Panc1 (cell line): ENCODE measurements around the gene ENPP3. TPM values are rescaled to one million over a fixed set of nuclear protein-coding genes. Genes with fewer than 3 reads are reported as not detected.

Experiments used
- ATAC-seq: fragments of 200-7000 bp; cut with Tn5 transposase; 2 replicates; pipeline ENCODE4 v1.9.1; 2020; ENCODE audit warnings: mild to moderate bottlenecking, moderate library complexity
- BruUV-seq: library from RNA; stranded (reverse); fragments of 400-500 nt; replicated peaks from 2 replicates; lab custom pipeline; 2021; lab: Mats Ljungman, UMichigan
- CTCF ChIA-PET: fragments of 300-600 bp; sonication (Branson Sonifier 250); formaldehyde crosslinking; loops from one replicate; lab custom pipeline; 2022; ENCODE audit warnings: antibody characterized with exemption; lab: Charles Lee
- POLR2A ChIA-PET: fragments of 300-600 bp; sonication (Branson Sonifier 250); formaldehyde crosslinking; loops from one replicate; lab custom pipeline; 2022; ENCODE audit warnings: antibody characterized with exemption; lab: Charles Lee
- DNase-seq: peaks from one replicate; pipeline ENCODE4 v3.0.0-alpha.2; 2010; ENCODE audit warnings: low read depth, low spot score
- H3K27ac ChIP-seq: 2 replicates; pipeline ENCODE4 v1.5.1; 2011; ENCODE audit warnings: mild to moderate bottlenecking, low read length, inconsistent platforms
- H3K27me3 ChIP-seq: fragments of 200-500 bp; sonication (Bioruptor generic); 2 replicates; pipeline ENCODE4 v1.6.0; 2014; ENCODE audit warnings: low read length, inconsistent platforms; ENCODE audit not compliant: control insufficient read depth, insufficient read depth
- H3K36me3 ChIP-seq: fragments of 200-500 bp; sonication (Bioruptor generic); 2 replicates; pipeline ENCODE4 v1.5.1; 2014; ENCODE audit warnings: inconsistent platforms, mild to moderate bottlenecking, low read length, moderate library complexity; ENCODE audit not compliant: control insufficient read depth, insufficient read depth
- H3K4me1 ChIP-seq: 2 replicates; pipeline ENCODE4 v1.5.1; 2011; ENCODE audit warnings: inconsistent platforms, mild to moderate bottlenecking, low read length, moderate library complexity; ENCODE audit not compliant: control insufficient read depth, insufficient read depth
- H3K4me3 ChIP-seq, 2 experiments: 2 replicates each; pipeline ENCODE4 v1.5.1; 2011 to 2012; ENCODE audit warnings: low read depth in 2 of 2, low read length in 2 of 2, mild to moderate bottlenecking in 2 of 2, inconsistent platforms in 1 of 2, moderate library complexity in 1 of 2
- H3K9me3 ChIP-seq: fragments of 200-500 bp; sonication (Bioruptor generic); 2 replicates; pipeline ENCODE4 v1.5.1; 2014; ENCODE audit warnings: low read depth, mild to moderate bottlenecking, inconsistent platforms, low read length, moderate library complexity; ENCODE audit not compliant: control insufficient read depth, insufficient read depth
- POLR2AphosphoS5 ChIP-seq: IDR thresholded peaks from 2 replicates; pipeline ENCODE4 v1.6.1; 2012; ENCODE audit warnings: mild to moderate bottlenecking, low read depth, low read length, moderate library complexity
- REST ChIP-seq, 2 experiments: IDR thresholded peaks; 2 replicates each; pipeline ENCODE4 v1.6.1; 2011 to 2012; ENCODE audit warnings: low read depth in 2 of 2, control low read depth in 1 of 2, low read length in 1 of 2, mild to moderate bottlenecking in 1 of 2, moderate library complexity in 1 of 2; ENCODE audit not compliant: insufficient read depth in 1 of 2
- SIN3A ChIP-seq: IDR thresholded peaks from 2 replicates; pipeline ENCODE4 v1.6.1; 2012; ENCODE audit warnings: low read depth, mild to moderate bottlenecking, low read length, moderate library complexity, borderline replicate concordance; ENCODE audit not compliant: insufficient read depth
- TCF7L2 ChIP-seq: IDR thresholded peaks from 2 replicates; pipeline ENCODE4 v1.6.1; 2011; ENCODE audit warnings: mild to moderate bottlenecking, low read depth, low read length, inconsistent platforms
- in situ Hi-C: cut with HindIII; loops from 2 replicates; pipeline ENCODE4 v1.10.0; 2016; ENCODE audit warnings: low sequenced_read_pairs, low pct_unique_long_range_greater_than_20kb
- intact Hi-C: fragments of 100-400 bp; cut with micrococcal nuclease; formaldehyde crosslinking; loops from one replicate; pipeline ENCODE4 v1.10.0; 2022; ENCODE audit not compliant: unreplicated experiment
- total RNA-seq: library from RNA; stranded (reverse); gene quantifications from one replicate; pipeline ENCODE4 v1.2.1, GENCODE V29; 2021; ENCODE audit not compliant: unreplicated experiment
- TF ChIP-seq, protein P1 (sequence below): fragments of 450-650 bp; IDR thresholded peaks from 2 replicates; pipeline ENCODE4 v1.5.1; 2017; ENCODE audit warnings: mild to moderate bottlenecking

ENPP3 gene
- total RNA-seq, 1 experiment from 2014 or later: not detected

DNA sequence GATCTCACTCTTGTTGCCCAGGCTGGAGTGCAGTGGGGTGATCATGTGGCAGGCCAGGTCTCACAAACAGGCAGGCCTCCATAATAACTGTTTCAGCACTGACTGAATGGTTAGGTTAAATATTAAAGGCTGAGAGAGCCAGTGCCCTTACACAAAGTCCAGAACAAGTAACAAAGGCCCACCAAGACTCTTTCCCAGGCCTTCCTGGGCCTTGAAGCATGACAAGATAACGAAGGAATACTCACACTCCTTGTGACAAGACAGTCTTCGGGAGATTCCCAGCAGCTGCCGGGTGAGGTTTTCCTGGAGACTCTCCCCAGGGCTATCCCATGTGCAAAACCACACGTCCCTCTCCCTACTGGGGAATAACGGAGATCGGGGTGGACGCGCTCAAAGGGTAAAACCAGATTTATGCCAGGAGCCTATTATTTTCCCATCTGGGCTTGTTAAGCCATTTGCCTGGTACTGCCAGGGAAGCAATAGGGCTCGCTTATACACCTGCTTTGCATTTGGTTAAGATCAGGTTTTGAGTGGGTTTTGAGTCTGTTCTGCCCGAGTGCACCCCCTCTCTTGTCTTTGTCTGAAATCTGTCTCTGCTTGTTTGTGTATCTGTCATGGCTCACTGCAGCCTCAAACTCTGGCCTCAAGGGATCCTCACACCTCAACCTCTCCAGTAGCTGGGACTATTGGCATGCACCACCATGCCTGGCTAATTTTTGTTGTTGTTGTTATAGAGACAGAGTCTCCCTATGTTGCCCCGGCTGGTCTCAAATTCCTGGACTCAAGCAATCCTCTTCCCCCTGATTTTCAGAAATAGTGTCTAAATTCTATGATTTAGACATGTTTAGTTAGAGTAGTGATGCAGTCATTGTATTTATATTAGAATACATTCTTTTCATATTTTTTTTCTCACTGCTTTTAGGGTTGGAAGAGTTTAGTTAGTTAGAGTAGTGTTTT, 1.4 kb upstream of the ENPP3 start:
- no peak overlapping the region for H3K4me3 ChIP-seq
- DNase-seq: no peak
- H3K27me3 ChIP-seq: peaks cover 2% of the 10 kb centered on the region
- no peak overlapping the region for H3K27ac ChIP-seq
- no peak for ATAC-seq
- H3K4me1 ChIP-seq: no peaks in the 10 kb centered on the region
- TF ChIP-seq SIN3A (no peak), TCF7L2 (no peak), REST (IDR thresholded peaks at IDR 0.05; ENCODE audit: insufficient read depth in 1 of 2, low read depth in 2 of 2, low read length in 1 of 2) (no peak), POLR2AphosphoS5 (no peak)
- TF ChIP-seq, protein P1, sequence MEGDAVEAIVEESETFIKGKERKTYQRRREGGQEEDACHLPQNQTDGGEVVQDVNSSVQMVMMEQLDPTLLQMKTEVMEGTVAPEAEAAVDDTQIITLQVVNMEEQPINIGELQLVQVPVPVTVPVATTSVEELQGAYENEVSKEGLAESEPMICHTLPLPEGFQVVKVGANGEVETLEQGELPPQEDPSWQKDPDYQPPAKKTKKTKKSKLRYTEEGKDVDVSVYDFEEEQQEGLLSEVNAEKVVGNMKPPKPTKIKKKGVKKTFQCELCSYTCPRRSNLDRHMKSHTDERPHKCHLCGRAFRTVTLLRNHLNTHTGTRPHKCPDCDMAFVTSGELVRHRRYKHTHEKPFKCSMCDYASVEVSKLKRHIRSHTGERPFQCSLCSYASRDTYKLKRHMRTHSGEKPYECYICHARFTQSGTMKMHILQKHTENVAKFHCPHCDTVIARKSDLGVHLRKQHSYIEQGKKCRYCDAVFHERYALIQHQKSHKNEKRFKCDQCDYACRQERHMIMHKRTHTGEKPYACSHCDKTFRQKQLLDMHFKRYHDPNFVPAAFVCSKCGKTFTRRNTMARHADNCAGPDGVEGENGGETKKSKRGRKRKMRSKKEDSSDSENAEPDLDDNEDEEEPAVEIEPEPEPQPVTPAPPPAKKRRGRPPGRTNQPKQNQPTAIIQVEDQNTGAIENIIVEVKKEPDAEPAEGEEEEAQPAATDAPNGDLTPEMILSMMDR: no peak
- no TSS peak for BruUV-seq
- in situ Hi-C loops (no loop called here), intact Hi-C loops (no loop called here)
- ChIA-PET CTCF (no interaction called here), POLR2A (no interaction called here)
- no peaks in the 10 kb centered on the region for H3K36me3 ChIP-seq
- no peaks in the 10 kb centered on the region for H3K9me3 ChIP-seq

- no peaks in the 10 kb centered on the region for H3K36me3 ChIP-seq
- in situ Hi-C loops: no loop called here
- H3K4me1 ChIP-seq: no peaks in the 10 kb centered on the region
- no peak overlapping the region for H3K4me3 ChIP-seq
- ChIA-PET CTCF (no interaction called here), POLR2A (no interaction called here)
- H3K27ac ChIP-seq: no peak overlapping the region
- no peak for ATAC-seq
- TF ChIP-seq TCF7L2: no peak
- TF ChIP-seq SIN3A: no peak
- TF ChIP-seq REST (IDR thresholded peaks at IDR 0.05; ENCODE audit: insufficient read depth in 1 of 2, low read depth in 2 of 2, low read length in 1 of 2): no peak
- TF ChIP-seq, protein P1: no peak
- TF ChIP-seq POLR2AphosphoS5: no peak
- no peaks in the 10 kb centered on the region for H3K9me3 ChIP-seq
- intact Hi-C loops: no loop called here
- DNase-seq: no peak
- no TSS peak for BruUV-seq
- H3K27me3 ChIP-seq: no peaks in the 10 kb centered on the region; the same call in none of the 2 replicates
These were observed 911 bp downstream of the ENPP3 start for GRCh38 chr6:131638013-131638412.
